Panc1 (cell line): ENCODE results near the gene UBE2QL1. TPM values are rescaled to one million over a fixed set of nuclear protein-coding genes. Genes with fewer than 3 reads are reported as not detected.

Experiments used
- ATAC-seq: fragments of 200-7000 bp; cut with Tn5 transposase; 2 replicates; pipeline ENCODE4 v1.9.1; 2020; ENCODE audit warnings: mild to moderate bottlenecking, moderate library complexity
- BruUV-seq: library from RNA; stranded (reverse); fragments of 400-500 nt; replicated peaks from 2 replicates; lab custom pipeline; 2021; lab: Mats Ljungman, UMichigan
- CTCF ChIA-PET: fragments of 300-600 bp; sonication (Branson Sonifier 250); formaldehyde crosslinking; loops from one replicate; lab custom pipeline; 2022; ENCODE audit warnings: antibody characterized with exemption; lab: Charles Lee
- POLR2A ChIA-PET: fragments of 300-600 bp; sonication (Branson Sonifier 250); formaldehyde crosslinking; loops from one replicate; lab custom pipeline; 2022; ENCODE audit warnings: antibody characterized with exemption; lab: Charles Lee
- DNase-seq: peaks from one replicate; pipeline ENCODE4 v3.0.0-alpha.2; 2010; ENCODE audit warnings: low read depth, low spot score
- H3K27ac ChIP-seq: 2 replicates; pipeline ENCODE4 v1.5.1; 2011; ENCODE audit warnings: mild to moderate bottlenecking, low read length, inconsistent platforms
- H3K27me3 ChIP-seq: fragments of 200-500 bp; sonication (Bioruptor generic); 2 replicates; pipeline ENCODE4 v1.6.0; 2014; ENCODE audit warnings: low read length, inconsistent platforms; ENCODE audit not compliant: control insufficient read depth, insufficient read depth
- H3K36me3 ChIP-seq: fragments of 200-500 bp; sonication (Bioruptor generic); 2 replicates; pipeline ENCODE4 v1.5.1; 2014; ENCODE audit warnings: inconsistent platforms, mild to moderate bottlenecking, low read length, moderate library complexity; ENCODE audit not compliant: control insufficient read depth, insufficient read depth
- H3K4me1 ChIP-seq: 2 replicates; pipeline ENCODE4 v1.5.1; 2011; ENCODE audit warnings: inconsistent platforms, mild to moderate bottlenecking, low read length, moderate library complexity; ENCODE audit not compliant: control insufficient read depth, insufficient read depth
- H3K4me3 ChIP-seq, 2 experiments: 2 replicates each; pipeline ENCODE4 v1.5.1; 2011 to 2012; ENCODE audit warnings: low read depth in 2 of 2, low read length in 2 of 2, mild to moderate bottlenecking in 2 of 2, inconsistent platforms in 1 of 2, moderate library complexity in 1 of 2
- H3K9me3 ChIP-seq: fragments of 200-500 bp; sonication (Bioruptor generic); 2 replicates; pipeline ENCODE4 v1.5.1; 2014; ENCODE audit warnings: low read depth, mild to moderate bottlenecking, inconsistent platforms, low read length, moderate library complexity; ENCODE audit not compliant: control insufficient read depth, insufficient read depth
- POLR2AphosphoS5 ChIP-seq: IDR thresholded peaks from 2 replicates; pipeline ENCODE4 v1.6.1; 2012; ENCODE audit warnings: mild to moderate bottlenecking, low read depth, low read length, moderate library complexity
- SIN3A ChIP-seq: IDR thresholded peaks from 2 replicates; pipeline ENCODE4 v1.6.1; 2012; ENCODE audit warnings: low read depth, mild to moderate bottlenecking, low read length, moderate library complexity, borderline replicate concordance; ENCODE audit not compliant: insufficient read depth
- TCF7L2 ChIP-seq: IDR thresholded peaks from 2 replicates; pipeline ENCODE4 v1.6.1; 2011; ENCODE audit warnings: mild to moderate bottlenecking, low read depth, low read length, inconsistent platforms
- in situ Hi-C: cut with HindIII; loops from 2 replicates; pipeline ENCODE4 v1.10.0; 2016; ENCODE audit warnings: low sequenced_read_pairs, low pct_unique_long_range_greater_than_20kb
- intact Hi-C: fragments of 100-400 bp; cut with micrococcal nuclease; formaldehyde crosslinking; loops from one replicate; pipeline ENCODE4 v1.10.0; 2022; ENCODE audit not compliant: unreplicated experiment
- total RNA-seq: library from RNA; stranded (reverse); gene quantifications from one replicate; pipeline ENCODE4 v1.2.1, GENCODE V29; 2021; ENCODE audit not compliant: unreplicated experiment
- TF ChIP-seq, protein P1 (sequence below): fragments of 450-650 bp; IDR thresholded peaks from 2 replicates; pipeline ENCODE4 v1.5.1; 2017; ENCODE audit warnings: mild to moderate bottlenecking
- TF ChIP-seq, protein P2 (sequence below), 2 experiments: IDR thresholded peaks; 2 replicates each; pipeline ENCODE4 v1.6.1; 2011 to 2012; ENCODE audit warnings: low read depth in 2 of 2, control low read depth in 1 of 2, low read length in 1 of 2, mild to moderate bottlenecking in 1 of 2, moderate library complexity in 1 of 2; ENCODE audit not compliant: insufficient read depth in 1 of 2

Gene UBE2QL1
- total RNA-seq, 1 experiment from 2014 or later, result not detected

DNA sequence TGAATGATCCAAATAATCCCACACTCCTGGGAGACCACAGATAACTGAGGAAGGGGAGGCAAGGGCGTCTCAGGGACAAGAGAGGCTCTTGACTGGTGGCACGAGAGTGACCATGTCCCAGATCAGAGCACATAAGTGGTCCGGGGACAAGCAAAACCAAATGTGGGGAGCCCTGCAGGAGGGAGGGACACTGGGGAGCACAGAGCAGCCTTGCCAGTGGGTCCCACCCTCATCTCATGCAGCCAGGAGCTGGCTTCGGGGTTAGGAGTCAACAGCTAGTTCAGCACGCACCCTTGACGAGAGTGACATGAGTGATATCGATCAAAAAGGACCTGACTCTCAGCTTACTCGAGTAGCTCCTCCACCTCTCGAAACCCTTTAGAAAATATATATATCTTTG lies 16.5 kb upstream of the UBE2QL1 start:
- DNase-seq (no peak), ATAC-seq (no peak)
- intact Hi-C loops, result no loop called here
- in situ Hi-C loops, result no loop called here
- peaks cover 22% of the 10 kb centered on the region for H3K27me3 ChIP-seq
- CTCF ChIA-PET, result no interaction called here
- POLR2A ChIA-PET, result no interaction called here
- no peak for TF ChIP-seq POLR2AphosphoS5
- TF ChIP-seq, protein P1, sequence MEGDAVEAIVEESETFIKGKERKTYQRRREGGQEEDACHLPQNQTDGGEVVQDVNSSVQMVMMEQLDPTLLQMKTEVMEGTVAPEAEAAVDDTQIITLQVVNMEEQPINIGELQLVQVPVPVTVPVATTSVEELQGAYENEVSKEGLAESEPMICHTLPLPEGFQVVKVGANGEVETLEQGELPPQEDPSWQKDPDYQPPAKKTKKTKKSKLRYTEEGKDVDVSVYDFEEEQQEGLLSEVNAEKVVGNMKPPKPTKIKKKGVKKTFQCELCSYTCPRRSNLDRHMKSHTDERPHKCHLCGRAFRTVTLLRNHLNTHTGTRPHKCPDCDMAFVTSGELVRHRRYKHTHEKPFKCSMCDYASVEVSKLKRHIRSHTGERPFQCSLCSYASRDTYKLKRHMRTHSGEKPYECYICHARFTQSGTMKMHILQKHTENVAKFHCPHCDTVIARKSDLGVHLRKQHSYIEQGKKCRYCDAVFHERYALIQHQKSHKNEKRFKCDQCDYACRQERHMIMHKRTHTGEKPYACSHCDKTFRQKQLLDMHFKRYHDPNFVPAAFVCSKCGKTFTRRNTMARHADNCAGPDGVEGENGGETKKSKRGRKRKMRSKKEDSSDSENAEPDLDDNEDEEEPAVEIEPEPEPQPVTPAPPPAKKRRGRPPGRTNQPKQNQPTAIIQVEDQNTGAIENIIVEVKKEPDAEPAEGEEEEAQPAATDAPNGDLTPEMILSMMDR, result no peak
- TF ChIP-seq, protein P2, sequence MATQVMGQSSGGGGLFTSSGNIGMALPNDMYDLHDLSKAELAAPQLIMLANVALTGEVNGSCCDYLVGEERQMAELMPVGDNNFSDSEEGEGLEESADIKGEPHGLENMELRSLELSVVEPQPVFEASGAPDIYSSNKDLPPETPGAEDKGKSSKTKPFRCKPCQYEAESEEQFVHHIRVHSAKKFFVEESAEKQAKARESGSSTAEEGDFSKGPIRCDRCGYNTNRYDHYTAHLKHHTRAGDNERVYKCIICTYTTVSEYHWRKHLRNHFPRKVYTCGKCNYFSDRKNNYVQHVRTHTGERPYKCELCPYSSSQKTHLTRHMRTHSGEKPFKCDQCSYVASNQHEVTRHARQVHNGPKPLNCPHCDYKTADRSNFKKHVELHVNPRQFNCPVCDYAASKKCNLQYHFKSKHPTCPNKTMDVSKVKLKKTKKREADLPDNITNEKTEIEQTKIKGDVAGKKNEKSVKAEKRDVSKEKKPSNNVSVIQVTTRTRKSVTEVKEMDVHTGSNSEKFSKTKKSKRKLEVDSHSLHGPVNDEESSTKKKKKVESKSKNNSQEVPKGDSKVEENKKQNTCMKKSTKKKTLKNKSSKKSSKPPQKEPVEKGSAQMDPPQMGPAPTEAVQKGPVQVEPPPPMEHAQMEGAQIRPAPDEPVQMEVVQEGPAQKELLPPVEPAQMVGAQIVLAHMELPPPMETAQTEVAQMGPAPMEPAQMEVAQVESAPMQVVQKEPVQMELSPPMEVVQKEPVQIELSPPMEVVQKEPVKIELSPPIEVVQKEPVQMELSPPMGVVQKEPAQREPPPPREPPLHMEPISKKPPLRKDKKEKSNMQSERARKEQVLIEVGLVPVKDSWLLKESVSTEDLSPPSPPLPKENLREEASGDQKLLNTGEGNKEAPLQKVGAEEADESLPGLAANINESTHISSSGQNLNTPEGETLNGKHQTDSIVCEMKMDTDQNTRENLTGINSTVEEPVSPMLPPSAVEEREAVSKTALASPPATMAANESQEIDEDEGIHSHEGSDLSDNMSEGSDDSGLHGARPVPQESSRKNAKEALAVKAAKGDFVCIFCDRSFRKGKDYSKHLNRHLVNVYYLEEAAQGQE (IDR thresholded peaks at IDR 0.05; ENCODE audit: insufficient read depth in 1 of 2, low read depth in 2 of 2, low read length in 1 of 2), result no peak
- TF ChIP-seq TCF7L2, result no peak
- no peak for TF ChIP-seq SIN3A
- no peak overlapping the region for H3K4me3 ChIP-seq
- BruUV-seq, result no TSS peak
- H3K27ac ChIP-seq, result no peak overlapping the region
- no peaks in the 10 kb centered on the region for H3K9me3 ChIP-seq
- no peaks in the 10 kb centered on the region for H3K36me3 ChIP-seq
- H3K4me1 ChIP-seq, result no peaks in the 10 kb centered on the region

DNA sequence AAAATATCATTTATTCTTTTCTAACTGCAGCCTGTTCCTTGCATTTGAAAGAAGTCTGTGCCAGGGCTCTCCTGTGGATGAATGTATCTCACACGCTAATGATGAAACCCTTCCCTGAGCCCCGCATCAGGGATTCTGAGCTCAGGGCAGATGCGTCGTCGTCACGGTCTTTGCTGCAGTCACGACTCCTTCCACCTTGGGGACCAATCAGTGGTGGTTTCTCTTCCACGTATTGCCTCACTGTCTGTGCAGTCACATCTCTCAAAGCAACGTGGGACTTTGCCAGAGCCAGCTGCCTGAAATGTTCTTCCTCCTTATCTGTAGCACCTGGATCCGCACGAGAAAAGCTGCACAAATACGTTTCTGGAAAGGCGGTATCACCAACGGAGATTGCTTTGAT lies 13.9 kb upstream of the UBE2QL1 start:
- ChIA-PET CTCF (interaction anchor here (0.6 kb wide), 1 partner anchor 10 kb away, joined by 4 read pairs; no protein-coding TSS in a partner anchor), POLR2A (no interaction called here)
- in situ Hi-C loops, result no loop called here
- H3K27me3 ChIP-seq, result peaks cover 22% of the 10 kb centered on the region
- H3K27ac ChIP-seq, result no peak overlapping the region
- H3K9me3 ChIP-seq, result no peaks in the 10 kb centered on the region
- H3K4me1 ChIP-seq, result no peaks in the 10 kb centered on the region
- no peak overlapping the region for H3K4me3 ChIP-seq
- BruUV-seq, result no TSS peak
- no peak for ATAC-seq
- DNase-seq, result no peak
- no peaks in the 10 kb centered on the region for H3K36me3 ChIP-seq
- intact Hi-C loops, result no loop called here
- TF ChIP-seq SIN3A, result no peak
- TF ChIP-seq, protein P2 (IDR thresholded peaks at IDR 0.05; ENCODE audit: insufficient read depth in 1 of 2, low read depth in 2 of 2, low read length in 1 of 2), result no peak
- TF ChIP-seq POLR2AphosphoS5, result no peak
- TF ChIP-seq, protein P1, result no peak
- TF ChIP-seq TCF7L2, result no peak
